Measurements from ENCODE around the gene NSMF. TPM values are rescaled to one million over a fixed set of nuclear protein-coding genes. Genes with fewer than 3 reads are reported as not detected.

The NSMF gene
- total and polyA plus RNA-seq, 10 donors = 21.8 to 49.3 (median 26.1) TPM

GRCh38 chr9:137447722-137448601, 11.2 kb downstream of the NSMF start:
- peak; percentile 74 for DNase-seq
- no peak overlapping the region for H3K4me3 ChIP-seq

GRCh38 chr9:137446851-137447471, 12.2 kb downstream of the NSMF start:
- Histone ChIP-seq H3K4me3 (no peak overlapping the region), H3K27ac (no peak overlapping the region), H3K9me3 (no peaks in the 10 kb centered on the region), H3K27me3 (replicated peaks in 1 of 7) (peaks cover 0 to 38% (median 19%) of the 10 kb centered on the region in 7 donors), H3K4me1 (peaks cover 1 to 32% (median 14%) of the 10 kb centered on the region in 6 donors), H3K36me3 (peaks cover 0 to 18% (median 8%) of the 10 kb centered on the region in 6 donors)
- 67 to 76% (median 70%) methylated on average over 21 of the region's 21 CpGs for WGBS, 5 donors
- DNase-seq = peak; percentile 71
- intact Hi-C loops (cut with DNase I; ENCODE audit: low total_unique reads) = no loop called here
- TF ChIP-seq CTCF (IDR thresholded peaks at IDR 0.05 in 8 of 11, conservative IDR thresholded peaks at IDR 0.05 in 3 of 11) (peak in 1 of 11 experiments; percentile 11), POLR2AphosphoS5 (IDR thresholded peaks at IDR 0.05) (peak in 2 of 3 donors; percentile 18 to 22), POLR2A (IDR thresholded peaks at IDR 0.05) (no peak)

More at GRCh38 chr9:137447722-137448601, 11.2 kb downstream of the NSMF start:
- WGBS, 5 donors = 82 to 95% (median 88%) methylated on average over 23 to 27 of the region's 27 CpGs
- TF ChIP-seq POLR2AphosphoS5 (IDR thresholded peaks at IDR 0.05) = no peak
- peaks cover 0 to 28% (median 9%) of the 10 kb centered on the region in 7 donors for H3K27me3 ChIP-seq (replicated peaks in 1 of 7)
- H3K9me3 ChIP-seq = no peaks in the 10 kb centered on the region
- H3K36me3 ChIP-seq = peaks cover 0 to 25% (median 8%) of the 10 kb centered on the region in 6 donors
- H3K4me1 ChIP-seq = peaks cover 1 to 38% (median 20%) of the 10 kb centered on the region in 6 donors
- intact Hi-C loops (cut with DNase I; ENCODE audit: low total_unique reads) = no loop called here
- H3K27ac ChIP-seq = no peak overlapping the region

GRCh38 chr9:137445930-137446431, 13.2 kb downstream of the NSMF start:
- Histone ChIP-seq H3K27ac (no peak overlapping the region), H3K4me3 (no peak overlapping the region), H3K9me3 (no peaks in the 10 kb centered on the region), H3K4me1 (peaks cover 7 to 41% (median 23%) of the 10 kb centered on the region in 6 donors), H3K27me3 (replicated peaks in 1 of 7) (peaks cover 0 to 48% (median 28%) of the 10 kb centered on the region in 7 donors), H3K36me3 (peaks cover 0 to 18% (median 8%) of the 10 kb centered on the region in 6 donors)
- TF ChIP-seq CTCF (IDR thresholded peaks at IDR 0.05 in 8 of 11, conservative IDR thresholded peaks at IDR 0.05 in 3 of 11) (no peak), POLR2A (IDR thresholded peaks at IDR 0.05) (no peak), POLR2AphosphoS5 (IDR thresholded peaks at IDR 0.05) (no peak)
- DNase-seq = peak; percentile 67
- intact Hi-C loops (cut with DNase I; ENCODE audit: low total_unique reads) = no loop called here
- 62 to 79% (median 68%) methylated on average over 17 to 19 of the region's 19 CpGs for WGBS, 5 donors

GRCh38 chr9:137445275-137445807, 13.8 kb downstream of the NSMF start:
- H3K4me1 ChIP-seq = peaks cover 7 to 41% (median 23%) of the 10 kb centered on the region in 6 donors
- intact Hi-C loops (cut with DNase I; ENCODE audit: low total_unique reads) = no loop called here
- H3K36me3 ChIP-seq = peaks cover 0 to 18% (median 8%) of the 10 kb centered on the region in 6 donors
- H3K27me3 ChIP-seq (replicated peaks in 1 of 7) = peaks cover 0 to 48% (median 28%) of the 10 kb centered on the region in 7 donors
- DNase-seq = peak; percentile 91
- H3K4me3 ChIP-seq = no peak overlapping the region
- H3K27ac ChIP-seq = no peak overlapping the region
- TF ChIP-seq POLR2AphosphoS5 (IDR thresholded peaks at IDR 0.05) (no peak), CTCF (IDR thresholded peaks at IDR 0.05 in 8 of 11, conservative IDR thresholded peaks at IDR 0.05 in 3 of 11) (peak; percentile 66 to 91 (median 89)), POLR2A (IDR thresholded peaks at IDR 0.05) (no peak)
- WGBS, 5 donors = 13 to 27% (median 24%) methylated on average over 11 to 14 of the region's 14 CpGs
- H3K9me3 ChIP-seq = no peaks in the 10 kb centered on the region
